A549 (cell line): Measurements from ENCODE around the gene TMEM214. TPM values are rescaled to one million over a fixed set of nuclear protein-coding genes. Genes with fewer than 3 reads are reported as not detected.
A peak's percentile ranks its signal among the peaks of the same experiment; 100 is the strongest.

ENCODE experiments used
- ATAC-seq, 2 experiments: fragments of 200-7000 bp in 1 of 2; fragments of >200 bp in 1 of 2; cut with Nextera tagmentation in 1 of 2; cut with Tn5 transposase in 1 of 2; 3 replicates each; pipeline versions ENCODE4 v1.8.0 to v1.9.1; 2018 to 2020; ENCODE audit warnings: mild to moderate bottlenecking in 1 of 2, moderate library complexity in 1 of 2
- CTCF ChIA-PET: fragments of 300-600 bp; sonication (Branson Sonifier 250); formaldehyde crosslinking; extraction: SDS; loops from one replicate; lab custom pipeline; 2021; ENCODE audit warnings: antibody characterized with exemption, inconsistent platforms; lab: Yijun Ruan, JAX
- POLR2A ChIA-PET: fragments of 350-600 bp; formaldehyde crosslinking; extraction: SDS; loops from one replicate; lab custom pipeline; 2021; ENCODE audit warnings: antibody characterized with exemption, inconsistent platforms; lab: Yijun Ruan, JAX
- DNase-seq, 2 experiments: peaks; one replicate each; pipeline versions ENCODE4 v3.0.0 to v3.0.0-alpha.2; 2011 to 2016; ENCODE audit warnings: low read depth in 1 of 2, low spot score in 1 of 2
- FAIRE-seq: peaks from 2 replicates; lab custom pipeline; 2011; peaks lifted over from hg19 to GRCh38; lab: Jason Lieb, UNC
- H3K27ac ChIP-seq, 2 experiments: fragments of >200 bp; sonication (Bioruptor Twin); formaldehyde crosslinking; 3 replicates each; pipeline ENCODE4 v1.5.1; 2016 to 2017
- H3K4me1 ChIP-seq: fragments of >200 bp; sonication (Bioruptor Twin); formaldehyde crosslinking; 3 replicates; pipeline ENCODE4 v1.6.1; 2016
- H3K4me2 ChIP-seq: fragments of >200 bp; sonication (Bioruptor Twin); formaldehyde crosslinking; 3 replicates; pipeline ENCODE4 v1.6.1; 2016
- H3K4me3 ChIP-seq: fragments of >200 bp; sonication (Bioruptor Twin); formaldehyde crosslinking; 3 replicates; pipeline ENCODE4 v1.5.1; 2016
- H3K9me3 ChIP-seq: fragments of >200 bp; sonication (Bioruptor Twin); formaldehyde crosslinking; 3 replicates; pipeline ENCODE4 v1.6.1; 2016
- CHD2 ChIP-seq: fragments of 150-350 bp; IDR thresholded peaks from 2 replicates; pipeline ENCODE4 v1.6.1; 2014; ENCODE audit warnings: low read length; ENCODE audit not compliant: partially characterized antibody
- CTCF ChIP-seq: fragments of >200 bp; sonication (Bioruptor Twin); formaldehyde crosslinking; IDR thresholded peaks from 3 replicates; pipeline ENCODE4 v1.5.1; 2016
- FOSL2 ChIP-seq, 2 experiments: fragments of 450-650 bp in 1 of 2; fragments of >200 bp in 1 of 2; sonication (Bioruptor Twin) in 1 of 2; formaldehyde crosslinking; IDR thresholded peaks; 2 replicates each; pipeline versions ENCODE4 v1.5.0 to v1.6.1; 2016 to 2020; ENCODE audit warnings: mild to moderate bottlenecking in 1 of 2, moderate library complexity in 1 of 2
- FOXS1 ChIP-seq: fragments of 250-450 bp; sonication (Bioruptor Pico); IDR thresholded peaks from 2 replicates; pipeline ENCODE4 v1.5.0; 2020; ENCODE audit warnings: mild to moderate bottlenecking, moderate library complexity
- HDAC2 ChIP-seq: fragments of 200-600 bp; sonication (generic); IDR thresholded peaks from 2 replicates; pipeline ENCODE4 v1.6.1; 2016
- HOXB13 ChIP-seq: fragments of 250-450 bp; sonication (Bioruptor Pico); IDR thresholded peaks from 2 replicates; pipeline ENCODE4 v1.5.0; 2020; ENCODE audit warnings: low read depth, mild to moderate bottlenecking, moderate library complexity
- MAZ ChIP-seq: fragments of 150-350 bp; IDR thresholded peaks from 2 replicates; pipeline ENCODE4 v1.6.1; 2014; ENCODE audit warnings: antibody characterized with exemption, low read depth, low read length, borderline replicate concordance
- NPAS2 ChIP-seq: fragments of 250-450 bp; sonication (Bioruptor Pico); IDR thresholded peaks from 2 replicates; pipeline ENCODE4 v1.8.0; 2022; ENCODE audit warnings: mild to moderate bottlenecking, moderate library complexity, borderline replicate concordance
- NR3C1 ChIP-seq: fragments of >200 bp; sonication (Bioruptor Twin); formaldehyde crosslinking; IDR thresholded peaks from 3 replicates; pipeline ENCODE4 v1.6.1; 2017
- POLR2A ChIP-seq: IDR thresholded peaks from 2 replicates; pipeline ENCODE4 v1.6.1; 2012; ENCODE audit warnings: mild to moderate bottlenecking, low read length
- POLR2AphosphoS2 ChIP-seq: conservative IDR thresholded peaks from 2 replicates; pipeline ENCODE4 v1.6.1; 2012; ENCODE audit warnings: low read length, improper control_type of control experiment, inconsistent platforms
- RAD21 ChIP-seq, 2 experiments: fragments of >200 bp in 1 of 2; sonication (Bioruptor Twin) in 1 of 2; formaldehyde crosslinking in 1 of 2; IDR thresholded peaks in 1 of 2; conservative IDR thresholded peaks in 1 of 2; 2 replicates in 1 of 2; 3 replicates in 1 of 2; pipeline ENCODE4 v1.6.1; 2012 to 2018; ENCODE audit warnings: inconsistent platforms in 1 of 2
- RARB ChIP-seq: fragments of 250-450 bp; sonication (Bioruptor Pico); IDR thresholded peaks from 2 replicates; pipeline ENCODE4 v1.8.0; 2021; ENCODE audit warnings: mild to moderate bottlenecking, moderate library complexity
- REST ChIP-seq: fragments of 200-600 bp; sonication (generic); IDR thresholded peaks from 2 replicates; pipeline ENCODE4 v1.6.1; 2016; ENCODE audit warnings: antibody characterized with exemption, mild to moderate bottlenecking, moderate library complexity
- RFX5 ChIP-seq: fragments of 450-650 bp; IDR thresholded peaks from 2 replicates; pipeline ENCODE4 v1.7.1; 2014; ENCODE audit warnings: antibody characterized with exemption, mild to moderate bottlenecking, moderate library complexity
- SMC3 ChIP-seq: fragments of >200 bp; sonication (Bioruptor Twin); formaldehyde crosslinking; IDR thresholded peaks from 3 replicates; pipeline ENCODE4 v1.6.1; 2018; ENCODE audit warnings: inconsistent platforms
- SREBF2 ChIP-seq: fragments of 450-650 bp; IDR thresholded peaks from 2 replicates; pipeline ENCODE4 v1.6.1; 2014; ENCODE audit warnings: mild to moderate bottlenecking, moderate library complexity
- TP53 ChIP-seq: fragments of 250-450 bp; sonication (Bioruptor Pico); IDR thresholded peaks from 2 replicates; pipeline ENCODE4 v1.5.0; 2021; ENCODE audit warnings: mild to moderate bottlenecking, moderate library complexity
- ZFP36 ChIP-seq: fragments of 450-650 bp; IDR thresholded peaks from 2 replicates; pipeline ENCODE4 v1.6.1; 2014; ENCODE audit warnings: borderline replicate concordance; ENCODE audit not compliant: partially characterized antibody
- WGBS: methylation state at CpG from one replicate; pipeline ENCODE4 v1.1.6; 2017; ENCODE audit errors: missing lambda C conversion rate; 5-methylcytosine and 5-hydroxymethylcytosine counted together
- polyA plus RNA-seq, 4 experiments: library from polyadenylated mRNA; depleted of rRNA in 3 of 4; stranded (reverse); fragments of >200 nt; fragmentation: RNase III in 1 of 4; extraction: RNeasy Plus Mini Kit Qiagen cat#74134 plus additional on column Dnase treatment in 1 of 4; gene quantifications; 2 replicates in 3 of 4; 3 replicates in 1 of 4; pipeline ENCODE4 v1.2.3, GENCODE V29; 2011 to 2017
- TF ChIP-seq, protein P1 (sequence below): fragments of >200 bp; sonication (Bioruptor Twin); formaldehyde crosslinking; IDR thresholded peaks from 3 replicates; pipeline ENCODE4 v1.6.1; 2016
- TF ChIP-seq, protein P2 (sequence below): fragments of 250-450 bp; sonication (Bioruptor Pico); IDR thresholded peaks from 2 replicates; pipeline ENCODE4 v1.5.0; 2021; ENCODE audit warnings: mild to moderate bottlenecking, moderate library complexity, borderline replicate concordance

Gene TMEM214
- polyA plus RNA-seq, 2 of the 4 experiments (the other 2 are of a cell fraction) = 54.3 to 74.9 TPM

GRCh38 chr2:27003007-27003406, 29.8 kb upstream of the TMEM214 start:
- no peak for FAIRE-seq
- Histone ChIP-seq H3K4me2 (no peak overlapping the region), H3K27ac (no peak overlapping the region), H3K4me3 (no peak overlapping the region), H3K4me1 (peaks cover 7% of the 10 kb centered on the region; the same call in 1 of the 3 replicates), H3K9me3 (no peaks in the 10 kb centered on the region)
- ATAC-seq = peak in 1 of 2 experiments; percentile 23; a peak in 1 of 6 replicates
- no peak for DNase-seq
- WGBS = 85% methylated on average over 4 of the region's 4 CpGs
- POLR2A ChIA-PET = no interaction called here
- CTCF ChIA-PET = interaction anchor here (1.1 to 3.8 kb wide), 5 partner anchors 12 to 157 kb away, joined by 3 to 29 read pairs (median 14); no protein-coding TSS in a partner anchor
- TF ChIP-seq FOXS1 (CRISPR knock-in tag) (no peak), TP53 (CRISPR knock-in tag) (no peak), RAD21 (conservative IDR thresholded peaks at IDR 0.05 in 1 of 2, IDR thresholded peaks at IDR 0.05 in 1 of 2) (no peak), CTCF (no peak), ZFP36 (no peak), RFX5 (no peak), HDAC2 (no peak), HOXB13 (CRISPR knock-in tag) (no peak), NPAS2 (CRISPR knock-in tag) (no peak)
- TF ChIP-seq, protein P1, sequence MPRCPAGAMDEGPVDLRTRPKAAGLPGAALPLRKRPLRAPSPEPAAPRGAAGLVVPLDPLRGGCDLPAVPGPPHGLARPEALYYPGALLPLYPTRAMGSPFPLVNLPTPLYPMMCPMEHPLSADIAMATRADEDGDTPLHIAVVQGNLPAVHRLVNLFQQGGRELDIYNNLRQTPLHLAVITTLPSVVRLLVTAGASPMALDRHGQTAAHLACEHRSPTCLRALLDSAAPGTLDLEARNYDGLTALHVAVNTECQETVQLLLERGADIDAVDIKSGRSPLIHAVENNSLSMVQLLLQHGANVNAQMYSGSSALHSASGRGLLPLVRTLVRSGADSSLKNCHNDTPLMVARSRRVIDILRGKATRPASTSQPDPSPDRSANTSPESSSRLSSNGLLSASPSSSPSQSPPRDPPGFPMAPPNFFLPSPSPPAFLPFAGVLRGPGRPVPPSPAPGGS = no peak

DNA sequence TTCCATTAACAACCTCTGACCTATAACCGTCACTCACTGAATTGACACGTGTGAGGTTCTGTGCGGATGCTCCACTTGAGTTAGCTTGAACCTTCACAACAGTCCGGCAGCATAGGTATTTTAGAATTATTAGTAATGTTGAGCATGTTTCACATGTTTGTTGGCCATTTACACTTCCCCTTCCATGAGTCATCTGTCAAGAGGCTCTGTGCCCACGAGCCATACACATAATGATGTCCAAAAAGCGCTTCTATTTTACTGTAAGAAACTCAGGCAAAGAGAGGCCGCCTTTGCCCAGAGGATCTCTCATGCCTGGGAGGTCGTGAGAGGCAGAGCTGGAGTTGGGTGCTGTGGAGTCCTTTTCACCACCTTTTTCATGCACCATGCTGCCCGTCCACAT, 28.9 kb upstream of the TMEM214 start:
- WGBS = 64% methylated on average over 9 of the region's 9 CpGs
- H3K4me3 ChIP-seq = no peak overlapping the region
- no peaks in the 10 kb centered on the region for H3K9me3 ChIP-seq
- ChIA-PET CTCF (interaction anchor here (0.8 to 3.8 kb wide), 8 partner anchors 8 to 158 kb away, joined by 3 to 29 read pairs (median 4); no protein-coding TSS in a partner anchor), POLR2A (no interaction called here)
- TF ChIP-seq FOSL2 (IDR thresholded peaks at IDR 0.05) (no peak), FOSL2 (CRISPR knock-in tag; IDR thresholded peaks at IDR 0.05) (0 out of 2 replicates have a peak, but pooled peaks have one; percentile 5), RARB (CRISPR knock-in tag) (no peak)
- H3K4me2 ChIP-seq = no peak overlapping the region
- no peak for DNase-seq
- H3K27ac ChIP-seq = no peak overlapping the region
- no peak for ATAC-seq
- peaks cover 7% of the 10 kb centered on the region; the same call in 1 of the 3 replicates for H3K4me1 ChIP-seq
- FAIRE-seq = no peak

- 72% methylated on average over 6 of the region's 6 CpGs for WGBS
- CTCF ChIA-PET = interaction anchor here (1.0 to 2.8 kb wide), 7 partner anchors 8 to 161 kb away, joined by 3 to 30 read pairs (median 4); no protein-coding TSS in a partner anchor
- no peak for ATAC-seq
- POLR2A ChIA-PET = no interaction called here
- Histone ChIP-seq H3K4me1 (peaks cover 27% of the 10 kb centered on the region), H3K4me2 (no peak overlapping the region), H3K4me3 (no peak overlapping the region), H3K9me3 (no peaks in the 10 kb centered on the region), H3K27ac (no peak overlapping the region)
- no peak for FAIRE-seq
- DNase-seq = no peak
- no peak for TF ChIP-seq CHD2
- TF ChIP-seq SREBF2 = no peak
- TF ChIP-seq, protein P1 = no peak
- no peak for TF ChIP-seq SMC3
- TF ChIP-seq POLR2AphosphoS2 = no peak
- TF ChIP-seq REST = no peak
- TF ChIP-seq, protein P2, sequence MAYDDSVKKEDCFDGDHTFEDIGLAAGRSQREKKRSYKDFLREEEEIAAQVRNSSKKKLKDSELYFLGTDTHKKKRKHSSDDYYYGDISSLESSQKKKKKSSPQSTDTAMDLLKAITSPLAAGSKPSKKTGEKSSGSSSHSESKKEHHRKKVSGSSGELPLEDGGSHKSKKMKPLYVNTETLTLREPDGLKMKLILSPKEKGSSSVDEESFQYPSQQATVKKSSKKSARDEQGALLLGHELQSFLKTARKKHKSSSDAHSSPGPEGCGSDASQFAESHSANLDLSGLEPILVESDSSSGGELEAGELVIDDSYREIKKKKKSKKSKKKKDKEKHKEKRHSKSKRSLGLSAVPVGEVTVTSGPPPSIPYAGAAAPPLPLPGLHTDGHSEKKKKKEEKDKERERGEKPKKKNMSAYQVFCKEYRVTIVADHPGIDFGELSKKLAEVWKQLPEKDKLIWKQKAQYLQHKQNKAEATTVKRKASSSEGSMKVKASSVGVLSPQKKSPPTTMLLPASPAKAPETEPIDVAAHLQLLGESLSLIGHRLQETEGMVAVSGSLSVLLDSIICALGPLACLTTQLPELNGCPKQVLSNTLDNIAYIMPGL = no peak
- TF ChIP-seq NR3C1 = no peak
- no peak for TF ChIP-seq MAZ
- no peak for TF ChIP-seq HDAC2
- no peak for TF ChIP-seq POLR2A
These were observed 26.0 kb upstream of the TMEM214 start for GRCh38 chr2:27006602-27007415.
